Esophagus squamous epithelium (tissue), 5 donors: ENCODE measurements around the gene TRPV6. TPM values are rescaled to one million over a fixed set of nuclear protein-coding genes. Genes with fewer than 3 reads are reported as not detected.

Source experiments
- DNase-seq: peaks from one replicate; lab custom pipeline; 2025; lab: John Stamatoyannopoulos, UW
- H3K27ac ChIP-seq, 4 donors: fragments of 200-600 bp; sonication (generic); one replicate each; pipeline ENCODE4 v1.5.1; 2016 to 2019; ENCODE audit warnings: mild to moderate bottlenecking in 1 of 4
- H3K27me3 ChIP-seq, 4 donors: fragments of 200-600 bp; sonication (generic); 1 replicate in 3 of 4; 2 replicates in 1 of 4; pipeline versions ENCODE4 v1.5.1 to v1.6.0; 2017 to 2021; ENCODE audit warnings: antibody characterized with exemption in 1 of 4
- H3K36me3 ChIP-seq, 3 donors: fragments of 200-600 bp; sonication (generic); one replicate each; pipeline ENCODE4 v1.5.1; 2016 to 2019
- H3K4me1 ChIP-seq, 3 donors: fragments of 200-600 bp; sonication (generic); one replicate each; pipeline ENCODE4 v1.5.1; 2017 to 2019
- H3K4me3 ChIP-seq, 4 donors: fragments of 200-600 bp; sonication (generic); 1 replicate in 3 of 4; 2 replicates in 1 of 4; pipeline ENCODE4 v1.5.1; 2016 to 2019; ENCODE audit warnings: mild to moderate bottlenecking in 2 of 4, moderate library complexity in 1 of 4
- H3K9me3 ChIP-seq, 3 donors: fragments of 200-600 bp; sonication (generic); one replicate each; pipeline ENCODE4 v1.5.1; 2016 to 2019
- CTCF ChIP-seq, 6 experiments: fragments of 450-650 bp in 4 of 6; fragments of 200-600 bp in 2 of 6; sonication (generic) in 2 of 6; IDR thresholded peaks; one replicate each; pipeline ENCODE4 v1.5.1; 2016 to 2019; ENCODE audit warnings: antibody characterized with exemption in 6 of 6, mild to moderate bottlenecking in 4 of 6, moderate library complexity in 4 of 6
- POLR2A ChIP-seq, 4 donors: fragments of 450-650 bp; IDR thresholded peaks; one replicate each; pipeline ENCODE4 v1.6.1; 2017; ENCODE audit warnings: antibody characterized with exemption in 4 of 4, mild to moderate bottlenecking in 4 of 4, moderate library complexity in 3 of 4
- WGBS, 2 donors: methylation state at CpG; one replicate each; pipeline ENCODE4 v1.1.5; 2018; 5-methylcytosine and 5-hydroxymethylcytosine counted together
- intact Hi-C: fragments of 100-400 bp; cut with DNase I; formaldehyde crosslinking; loops from one replicate; pipeline ENCODE4 v1.15.0; 2022
- total RNA-seq, 4 donors: library from RNA; depleted of rRNA; stranded (reverse); fragments of >200 nt; gene quantifications; one replicate each; pipeline ENCODE4 v1.1.0, GENCODE V29; 2016
- donor health status: DM: yes; HTN: yes; CAD: no.

Gene TRPV6
- 1 to 10 TPM in 3 of 4 donors, under 1 TPM in 1; 0.79 to 6.9 (median 4.5) TPM for total RNA-seq

GRCh38 chr7:142885311-142886230 lies at the start of gene TRPV6:
TRPV6 (minus strand) TSS chr7:142885745.
- peak within 1 kb of the TSS in 3 of 4 donors; percentile 61 to 75 (median 71) for H3K27ac ChIP-seq
- intact Hi-C loops, result no loop called here
- TF ChIP-seq CTCF (IDR thresholded peaks at IDR 0.05) (no peak), POLR2A (IDR thresholded peaks at IDR 0.05) (peak in 1 of 4 donors; percentile 32)
- DNase-seq, result no peak
- 37 to 43% methylated on average over 4 to 5 of the region's 16 CpGs for WGBS, 2 donors
- H3K9me3 ChIP-seq, result no peaks in the 10 kb centered on the region
- no peaks in the 10 kb centered on the region for H3K36me3 ChIP-seq
- H3K27me3 ChIP-seq, result peaks cover 0 to 13% (median 0%) of the 10 kb centered on the region in 4 donors
- peaks cover 0 to 51% (median 8%) of the 10 kb centered on the region in 3 donors for H3K4me1 ChIP-seq
- peak within 1 kb of the TSS; percentile 31 to 50 (median 41) for H3K4me3 ChIP-seq

GRCh38 chr7:142934056-142934455 lies 48.5 kb upstream of the TRPV6 start:
- intact Hi-C loops, result no loop called here
- Histone ChIP-seq H3K36me3 (no peaks in the 10 kb centered on the region), H3K4me1 (no peaks in the 10 kb centered on the region), H3K27ac (no peak overlapping the region), H3K27me3 (no peaks in the 10 kb centered on the region), H3K9me3 (no peaks in the 10 kb centered on the region), H3K4me3 (no peak overlapping the region)
- 54 to 59% methylated on average over 5 to 12 of the region's 12 CpGs for WGBS, 2 donors
- TF ChIP-seq POLR2A (IDR thresholded peaks at IDR 0.05) (no peak), CTCF (IDR thresholded peaks at IDR 0.05) (no peak)
- no peak for DNase-seq

GRCh38 chr7:142933624-142934023 lies 48.1 kb upstream of the TRPV6 start, which contains the start of gene TRPV5:
TRPV5 (minus strand) TSS chr7:142933746; CDS start chr7:142933459, 287 bp downstream.
- no peak within 1 kb of the TSS for H3K4me3 ChIP-seq
- H3K27me3 ChIP-seq, result no peaks in the 10 kb centered on the region
- no peaks in the 10 kb centered on the region for H3K9me3 ChIP-seq
- H3K36me3 ChIP-seq, result no peaks in the 10 kb centered on the region
- H3K27ac ChIP-seq, result no peak within 1 kb of the TSS
- no peak for DNase-seq
- WGBS, 2 donors, result 76 to 80% methylated on average over 4 of the region's 4 CpGs
- no peaks in the 10 kb centered on the region for H3K4me1 ChIP-seq
- intact Hi-C loops, result no loop called here
- TF ChIP-seq CTCF (IDR thresholded peaks at IDR 0.05), result no peak
- no peak for TF ChIP-seq POLR2A (IDR thresholded peaks at IDR 0.05)

- no peak overlapping the region for H3K4me3 ChIP-seq
- DNase-seq, result no peak
- no peaks in the 10 kb centered on the region for H3K9me3 ChIP-seq
- H3K27ac ChIP-seq, result no peak overlapping the region
- H3K4me1 ChIP-seq, result no peaks in the 10 kb centered on the region
- TF ChIP-seq CTCF (IDR thresholded peaks at IDR 0.05) (no peak), POLR2A (IDR thresholded peaks at IDR 0.05) (no peak)
- intact Hi-C loops, result no loop called here
- H3K36me3 ChIP-seq, result no peaks in the 10 kb centered on the region
- WGBS, 2 donors, result 94% methylated on average over 3 of the region's 7 CpGs; no CpG with 5 or more reads in 1 of the 2 donors
- no peaks in the 10 kb centered on the region for H3K27me3 ChIP-seq
These were observed 47.5 kb upstream of the TRPV6 start for GRCh38 chr7:142933092-142933475.
